Stomach (tissue), 9 donors: Measurements from ENCODE around the gene SAFB. TPM values are rescaled to one million over a fixed set of nuclear protein-coding genes. Genes with fewer than 3 reads are reported as not detected.

Experiments used
- DNase-seq, 2 donors: peaks; one replicate each; pipeline versions ENCODE4 v3.0.0 to v3.0.0-alpha.2; 2013 to 2019
- H3K27ac ChIP-seq, 5 donors: fragments of 200-600 bp in 4 of 5; sonication (generic) in 4 of 5; one replicate each; pipeline ENCODE4 v1.5.1; 2013 to 2019; ENCODE audit warnings: mild to moderate bottlenecking in 1 of 5, moderate library complexity in 1 of 5
- H3K27me3 ChIP-seq, 3 donors: fragments of 200-600 bp; sonication (generic); one replicate each; pipeline ENCODE4 v1.5.1; 2017 to 2019; ENCODE audit warnings: mixed run types in 1 of 3
- H3K36me3 ChIP-seq, 4 donors: fragments of 200-600 bp; sonication (generic); 1 replicate in 3 of 4; 2 replicates in 1 of 4; pipeline ENCODE4 v1.5.1; 2016 to 2019
- H3K4me1 ChIP-seq, 4 donors: fragments of 200-600 bp; sonication (generic); one replicate each; pipeline ENCODE4 v1.5.1; 2016 to 2019
- H3K4me3 ChIP-seq, 4 donors: fragments of 200-600 bp; sonication (generic) in 3 of 4; one replicate each; pipeline ENCODE4 v1.5.1; 2016 to 2019; ENCODE audit warnings: mild to moderate bottlenecking in 1 of 4
- H3K9me3 ChIP-seq, 4 donors: fragments of 200-600 bp; sonication (generic); one replicate each; pipeline ENCODE4 v1.5.1; 2016 to 2019
- CTCF ChIP-seq, 7 experiments: fragments of 450-650 bp in 4 of 7; fragments of 200-600 bp in 3 of 7; sonication (generic) in 3 of 7; IDR thresholded peaks; one replicate each; pipeline ENCODE4 v1.5.1; 2016 to 2019; ENCODE audit warnings: antibody characterized with exemption in 7 of 7, control low read depth in 2 of 7, mild to moderate bottlenecking in 1 of 7
- EP300 ChIP-seq: sonication (generic); formaldehyde crosslinking; IDR thresholded peaks from one replicate; pipeline ENCODE4 v1.6.1; 2017; ENCODE audit warnings: antibody characterized with exemption
- POLR2A ChIP-seq, 4 donors: fragments of 450-650 bp; IDR thresholded peaks; one replicate each; pipeline ENCODE4 v1.6.1; 2016; ENCODE audit warnings: antibody characterized with exemption in 4 of 4, control low read depth in 2 of 4, mild to moderate bottlenecking in 1 of 4, moderate library complexity in 1 of 4
- POLR2AphosphoS5 ChIP-seq, 3 donors: sonication (generic); formaldehyde crosslinking; IDR thresholded peaks; one replicate each; pipeline ENCODE4 v1.6.1; 2016; ENCODE audit warnings: antibody characterized with exemption in 3 of 3
- WGBS, 5 donors: extraction: QIAGEN DNeasy Blood & Tissue Kit in 3 of 5; methylation state at CpG; one replicate each; pipeline versions ENCODE4 v1.1.5 to v1.1.7; 2013 to 2018; 5-methylcytosine and 5-hydroxymethylcytosine counted together
- intact Hi-C: fragments of 100-400 bp; cut with DNase I; formaldehyde crosslinking; loops from one replicate; pipeline ENCODE4 v1.15.1; 2023; ENCODE audit warnings: low total_unique reads
- polyA plus RNA-seq, 3 donors: library from polyadenylated mRNA; stranded (reverse); fragments of 200-250 nt; gene quantifications; one replicate each; pipeline ENCODE4 v1.2.3, GENCODE V29; 2013
- total RNA-seq, 5 donors: library from RNA; depleted of rRNA; stranded (reverse); fragments of >200 nt; gene quantifications; one replicate each; pipeline versions ENCODE4 v1.1.0 to v1.2.3, GENCODE V29; 2014 to 2016
- donor health status: healthy with polysubstance abuse.
- donor health status: Bipolar disorder and iron deficiency.
- donor health status: healthy.

The SAFB gene
- total and polyA plus RNA-seq, 8 donors: 33.1 to 636 (median 70.7) TPM

GRCh38 chr19:5579286-5579685 lies 43.6 kb upstream of the SAFB start:
- no peaks in the 10 kb centered on the region for H3K9me3 ChIP-seq
- TF ChIP-seq EP300 (no peak), POLR2A (IDR thresholded peaks at IDR 0.05) (no peak), POLR2AphosphoS5 (IDR thresholded peaks at IDR 0.05) (no peak), CTCF (IDR thresholded peaks at IDR 0.05) (no peak)
- H3K4me3 ChIP-seq: no peak overlapping the region
- no peak for DNase-seq
- no peak overlapping the region for H3K27ac ChIP-seq
- intact Hi-C loops: no loop called here
- peaks cover 4 to 25% (median 20%) of the 10 kb centered on the region in 4 donors for H3K4me1 ChIP-seq
- peaks cover 0 to 28% (median 19%) of the 10 kb centered on the region in 4 donors for H3K36me3 ChIP-seq
- 87 to 95% (median 91%) methylated on average over 4 to 6 of the region's 6 CpGs for WGBS, 5 donors
- no peaks in the 10 kb centered on the region for H3K27me3 ChIP-seq

GRCh38 chr19:5579697-5580096 lies 43.2 kb upstream of the SAFB start:
- Histone ChIP-seq H3K27ac (no peak overlapping the region), H3K27me3 (no peaks in the 10 kb centered on the region), H3K9me3 (no peaks in the 10 kb centered on the region), H3K4me1 (peaks cover 4 to 25% (median 20%) of the 10 kb centered on the region in 4 donors), H3K4me3 (no peak overlapping the region), H3K36me3 (peaks cover 0 to 30% (median 20%) of the 10 kb centered on the region in 4 donors)
- intact Hi-C loops: no loop called here
- WGBS, 5 donors: 92 to 95% (median 94%) methylated on average over 3 to 7 of the region's 7 CpGs
- TF ChIP-seq POLR2A (IDR thresholded peaks at IDR 0.05): no peak
- TF ChIP-seq CTCF (IDR thresholded peaks at IDR 0.05): no peak
- no peak for TF ChIP-seq POLR2AphosphoS5 (IDR thresholded peaks at IDR 0.05)
- no peak for TF ChIP-seq EP300
- no peak for DNase-seq

- 29 to 59% (median 36%) methylated on average over 12 of the region's 12 CpGs for WGBS, 5 donors
- Histone ChIP-seq H3K36me3 (peaks cover 0 to 30% (median 21%) of the 10 kb centered on the region in 4 donors), H3K4me3 (no peak overlapping the region), H3K4me1 (peaks cover 4 to 26% (median 20%) of the 10 kb centered on the region in 4 donors), H3K27me3 (no peaks in the 10 kb centered on the region), H3K9me3 (no peaks in the 10 kb centered on the region), H3K27ac (no peak overlapping the region)
- intact Hi-C loops: no loop called here
- DNase-seq: no peak
- no peak for TF ChIP-seq POLR2A (IDR thresholded peaks at IDR 0.05)
- TF ChIP-seq CTCF (IDR thresholded peaks at IDR 0.05): no peak
- no peak for TF ChIP-seq POLR2AphosphoS5 (IDR thresholded peaks at IDR 0.05)
- no peak for TF ChIP-seq EP300
Observed at GRCh38 chr19:5580161-5580571, 42.7 kb upstream of the SAFB start.

GRCh38 chr19:5585461-5586299 lies 37.2 kb upstream of the SAFB start:
- intact Hi-C loops: no loop called here
- Histone ChIP-seq H3K4me3 (no peak overlapping the region), H3K27me3 (no peaks in the 10 kb centered on the region), H3K9me3 (no peaks in the 10 kb centered on the region), H3K27ac (peak overlapping the region in 4 of 5 donors; percentile 8 to 62 (median 42)), H3K4me1 (peaks cover 6 to 25% (median 17%) of the 10 kb centered on the region in 4 donors), H3K36me3 (peaks cover 43 to 85% (median 72%) of the 10 kb centered on the region in 4 donors)
- peak in 1 of 2 donors; percentile 74 for DNase-seq
- no peak for TF ChIP-seq POLR2A (IDR thresholded peaks at IDR 0.05)
- TF ChIP-seq CTCF (IDR thresholded peaks at IDR 0.05): no peak
- TF ChIP-seq EP300: no peak
- no peak for TF ChIP-seq POLR2AphosphoS5 (IDR thresholded peaks at IDR 0.05)
- 46 to 62% (median 59%) methylated on average over 24 to 29 of the region's 29 CpGs for WGBS, 5 donors
